Measurements from ENCODE around the gene ETV6. TPM values are rescaled to one million over a fixed set of nuclear protein-coding genes. Genes with fewer than 3 reads are reported as not detected.
"Not testable (repeated sequence)": the region's sequence is repeated elsewhere in the genome, so short reads cannot be mapped to it uniquely, and the experiment has no call there.

The ETV6 gene
- polyA plus RNA-seq, 3 donors = 6.8 to 45.1 (median 11.7) TPM

DNA sequence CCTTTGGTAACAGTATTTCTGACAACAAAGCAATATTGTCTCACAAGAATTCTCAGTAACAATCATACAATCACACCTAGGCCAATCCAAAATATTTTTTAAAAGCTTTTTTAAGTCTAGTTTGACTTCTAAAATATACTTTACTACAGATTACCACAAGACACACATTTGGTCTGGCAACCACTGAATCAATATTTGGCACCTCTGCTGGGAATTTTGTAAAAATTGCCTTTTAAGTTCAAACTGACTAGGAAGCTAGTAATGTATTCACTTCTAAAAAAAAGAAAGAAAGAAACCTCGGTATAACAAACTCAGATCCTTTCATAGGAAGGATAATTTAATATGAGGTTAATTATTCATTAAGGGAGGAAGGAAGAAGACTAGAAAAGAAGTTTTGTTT lies 18.2 kb upstream of the ETV6 start:
- no peaks in the 10 kb centered on the region for H4K20me1 ChIP-seq (ENCODE audit: insufficient read depth, low read length)
- WGBS (ENCODE audit: insufficient coverage) = no CpG with 5 or more reads among the region's 1 CpG
- no peaks in the 10 kb centered on the region for H3K4me1 ChIP-seq (ENCODE audit: control insufficient read depth in 1 of 2, insufficient read depth in 2 of 2, low read length in 2 of 2)
- peaks cover 3% of the 10 kb centered on the region for H3K4me1 Mint-ChIP-seq
- no peak overlapping the region for H3K9ac ChIP-seq (ENCODE audit: insufficient read depth, low read length, poor library complexity, severe bottlenecking)
- peaks cover 4 to 7% of the 10 kb centered on the region in 2 donors for H3K9me3 ChIP-seq (replicated peaks in 1 of 2; ENCODE audit: control insufficient read depth in 1 of 2, insufficient read depth in 1 of 2, low read length in 2 of 2)
- intact Hi-C loops (cut with micrococcal nuclease) = no loop called here
- H3K9me3 Mint-ChIP-seq = peaks cover 3 to 12% (median 7%) of the 10 kb centered on the region in 7 donors
- no peak overlapping the region for H3K27ac Mint-ChIP-seq
- H3K36me3 ChIP-seq (replicated peaks in 1 of 2; ENCODE audit: control insufficient read depth in 1 of 2, insufficient read depth in 2 of 2, low read length in 2 of 2) = no peaks in the 10 kb centered on the region
- H3K27ac ChIP-seq (ENCODE audit: low read depth in 1 of 2, low read length in 2 of 2) = no peak overlapping the region
- TF ChIP-seq, protein P1, sequence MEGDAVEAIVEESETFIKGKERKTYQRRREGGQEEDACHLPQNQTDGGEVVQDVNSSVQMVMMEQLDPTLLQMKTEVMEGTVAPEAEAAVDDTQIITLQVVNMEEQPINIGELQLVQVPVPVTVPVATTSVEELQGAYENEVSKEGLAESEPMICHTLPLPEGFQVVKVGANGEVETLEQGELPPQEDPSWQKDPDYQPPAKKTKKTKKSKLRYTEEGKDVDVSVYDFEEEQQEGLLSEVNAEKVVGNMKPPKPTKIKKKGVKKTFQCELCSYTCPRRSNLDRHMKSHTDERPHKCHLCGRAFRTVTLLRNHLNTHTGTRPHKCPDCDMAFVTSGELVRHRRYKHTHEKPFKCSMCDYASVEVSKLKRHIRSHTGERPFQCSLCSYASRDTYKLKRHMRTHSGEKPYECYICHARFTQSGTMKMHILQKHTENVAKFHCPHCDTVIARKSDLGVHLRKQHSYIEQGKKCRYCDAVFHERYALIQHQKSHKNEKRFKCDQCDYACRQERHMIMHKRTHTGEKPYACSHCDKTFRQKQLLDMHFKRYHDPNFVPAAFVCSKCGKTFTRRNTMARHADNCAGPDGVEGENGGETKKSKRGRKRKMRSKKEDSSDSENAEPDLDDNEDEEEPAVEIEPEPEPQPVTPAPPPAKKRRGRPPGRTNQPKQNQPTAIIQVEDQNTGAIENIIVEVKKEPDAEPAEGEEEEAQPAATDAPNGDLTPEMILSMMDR (IDR thresholded peaks at IDR 0.05) = no peak
- H3K27me3 ChIP-seq (ENCODE audit: control insufficient read depth in 2 of 2, insufficient read depth in 2 of 2, low read length in 2 of 2) = no peaks in the 10 kb centered on the region
- H3K36me3 Mint-ChIP-seq = no peaks in the 10 kb centered on the region
- H3K4me3 ChIP-seq (replicated peaks in 1 of 3; ENCODE audit: low read depth in 2 of 3, low read length in 3 of 3) = no peak overlapping the region
- H3K4me2 ChIP-seq (replicated peaks; ENCODE audit: extremely low read depth, low read length, poor library complexity, severe bottlenecking) = no peak overlapping the region
- H3K79me2 ChIP-seq (ENCODE audit: insufficient read depth, low read length) = no peaks in the 10 kb centered on the region
- H3K4me3 Mint-ChIP-seq = no peak overlapping the region
- no peaks in the 10 kb centered on the region for H3K27me3 Mint-ChIP-seq (ENCODE audit: low read depth in 3 of 3)
- no peak overlapping the region for H2AFZ ChIP-seq (ENCODE audit: insufficient read depth, low read depth, low read length, poor library complexity, severe bottlenecking)
- no peak for DNase-seq

DNA sequence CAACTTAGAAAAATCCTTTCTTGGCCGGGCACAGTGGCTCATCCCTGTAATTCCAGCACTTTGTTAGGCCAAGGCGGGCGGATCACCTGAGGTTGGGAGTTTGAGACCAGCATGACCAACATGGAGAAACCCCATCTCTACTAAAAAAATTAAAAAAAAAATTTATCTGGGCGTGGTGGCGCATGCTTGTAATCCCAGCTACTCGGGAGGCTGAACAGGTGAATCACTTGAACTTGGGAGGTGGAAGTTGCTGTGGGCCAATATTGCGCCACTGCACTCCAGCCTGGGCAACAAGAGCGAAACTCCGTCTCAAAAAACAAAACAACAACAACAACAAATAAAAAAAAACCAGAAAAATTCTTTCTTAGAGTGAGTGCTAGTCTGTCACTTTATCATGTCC lies 17.6 kb upstream of the ETV6 start:
- H3K4me2 ChIP-seq (replicated peaks; ENCODE audit: extremely low read depth, low read length, poor library complexity, severe bottlenecking); H3K27ac ChIP-seq (ENCODE audit: low read depth in 1 of 2, low read length in 2 of 2); intact Hi-C loops (cut with micrococcal nuclease); H3K4me3 Mint-ChIP-seq; H2AFZ ChIP-seq (ENCODE audit: insufficient read depth, low read depth, low read length, poor library complexity, severe bottlenecking); H3K79me2 ChIP-seq (ENCODE audit: insufficient read depth, low read length); H3K36me3 Mint-ChIP-seq; H3K4me3 ChIP-seq (replicated peaks in 1 of 3; ENCODE audit: low read depth in 2 of 3, low read length in 3 of 3); H3K4me1 ChIP-seq (ENCODE audit: control insufficient read depth in 1 of 2, insufficient read depth in 2 of 2, low read length in 2 of 2); H4K20me1 ChIP-seq (ENCODE audit: insufficient read depth, low read length); H3K27me3 Mint-ChIP-seq (ENCODE audit: low read depth in 3 of 3); H3K4me1 Mint-ChIP-seq; H3K9ac ChIP-seq (ENCODE audit: insufficient read depth, low read length, poor library complexity, severe bottlenecking); DNase-seq; H3K36me3 ChIP-seq (replicated peaks in 1 of 2; ENCODE audit: control insufficient read depth in 1 of 2, insufficient read depth in 2 of 2, low read length in 2 of 2); H3K27me3 ChIP-seq (ENCODE audit: control insufficient read depth in 2 of 2, insufficient read depth in 2 of 2, low read length in 2 of 2); H3K9me3 ChIP-seq (replicated peaks in 1 of 2; ENCODE audit: control insufficient read depth in 1 of 2, insufficient read depth in 1 of 2, low read length in 2 of 2); H3K27ac Mint-ChIP-seq: not testable (repeated sequence)
- no CpG with 5 or more reads among the region's 9 CpGs for WGBS (ENCODE audit: insufficient coverage)
- peaks cover 3 to 17% (median 12%) of the 10 kb centered on the region in 7 donors for H3K9me3 Mint-ChIP-seq

Data from CD14-positive monocyte (primary cell).